GM06990 (cell line): Measurements from ENCODE around the gene WDFY3.

Experiments used
- DNase-seq: peaks from one replicate; pipeline ENCODE4 v3.0.0-alpha.2; 2011; ENCODE audit not compliant: insufficient read length; ENCODE audit errors: extremely low read depth
- H3K27me3 ChIP-seq: replicated peaks from 2 replicates; pipeline ENCODE4 v1.6.0; 2011; ENCODE audit warnings: low read length; ENCODE audit not compliant: control insufficient read depth, insufficient read depth
- H3K36me3 ChIP-seq: 2 replicates; pipeline ENCODE4 v1.5.1; 2011; ENCODE audit warnings: low read length; ENCODE audit not compliant: control insufficient read depth, insufficient read depth
- H3K4me3 ChIP-seq: replicated peaks from 2 replicates; pipeline ENCODE4 v1.5.1; 2011; ENCODE audit warnings: low read depth, mild to moderate bottlenecking, control low read depth, low read length
- CTCF ChIP-seq: IDR thresholded peaks from 2 replicates; pipeline ENCODE4 v1.5.1; 2011; ENCODE audit warnings: low read length, control low read depth, mild to moderate bottlenecking, inconsistent platforms; ENCODE audit not compliant: insufficient read depth, poor library complexity, severe bottlenecking

The WDFY3 gene

DNA sequence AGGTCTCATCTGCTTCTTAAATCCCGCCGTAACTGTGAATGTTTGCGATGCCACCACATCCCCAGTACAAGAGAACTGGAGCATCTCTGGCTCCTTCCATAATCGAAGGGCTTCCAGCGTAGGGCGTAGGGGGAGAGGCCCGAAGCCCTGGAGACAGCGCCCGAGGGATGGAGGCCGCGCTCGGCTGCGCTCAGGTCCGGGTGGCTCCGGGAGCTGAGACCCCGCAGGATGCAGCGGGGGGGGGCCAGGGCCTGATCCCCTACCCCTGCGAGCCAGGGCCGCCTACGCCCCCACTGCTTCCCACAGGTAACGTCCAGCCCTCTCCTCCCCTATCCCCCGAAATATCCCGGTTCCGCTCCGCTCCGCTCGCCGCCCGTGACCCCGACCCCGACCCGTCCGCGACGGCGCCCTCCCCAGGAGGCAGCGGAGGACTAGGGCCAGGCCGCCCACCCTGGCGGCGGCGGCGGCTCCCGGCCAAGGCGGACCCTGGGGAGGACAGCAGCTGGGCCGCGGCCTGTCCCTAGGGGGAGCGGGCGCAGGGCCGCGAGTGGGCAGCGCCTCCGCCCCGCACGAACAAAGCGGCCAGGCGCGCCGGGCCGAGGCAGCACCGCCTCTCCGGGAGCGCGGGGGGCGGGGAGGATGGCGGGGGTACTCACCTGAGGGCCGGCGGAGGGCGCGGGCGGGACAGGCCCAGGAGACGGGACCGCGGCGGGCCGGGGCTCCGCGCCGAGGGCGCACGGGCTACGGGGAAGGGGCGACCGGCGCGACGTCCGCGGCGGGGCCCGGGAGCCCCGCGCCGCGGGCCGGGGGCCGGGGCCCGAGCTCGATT lies 723 bp downstream of the WDFY3 start:
- H3K36me3 ChIP-seq = no peaks in the 10 kb centered on the region
- H3K4me3 ChIP-seq = peak overlapping the region; percentile 54
- DNase-seq = no peak
- TF ChIP-seq CTCF = no peak
- no peaks in the 10 kb centered on the region for H3K27me3 ChIP-seq

DNA sequence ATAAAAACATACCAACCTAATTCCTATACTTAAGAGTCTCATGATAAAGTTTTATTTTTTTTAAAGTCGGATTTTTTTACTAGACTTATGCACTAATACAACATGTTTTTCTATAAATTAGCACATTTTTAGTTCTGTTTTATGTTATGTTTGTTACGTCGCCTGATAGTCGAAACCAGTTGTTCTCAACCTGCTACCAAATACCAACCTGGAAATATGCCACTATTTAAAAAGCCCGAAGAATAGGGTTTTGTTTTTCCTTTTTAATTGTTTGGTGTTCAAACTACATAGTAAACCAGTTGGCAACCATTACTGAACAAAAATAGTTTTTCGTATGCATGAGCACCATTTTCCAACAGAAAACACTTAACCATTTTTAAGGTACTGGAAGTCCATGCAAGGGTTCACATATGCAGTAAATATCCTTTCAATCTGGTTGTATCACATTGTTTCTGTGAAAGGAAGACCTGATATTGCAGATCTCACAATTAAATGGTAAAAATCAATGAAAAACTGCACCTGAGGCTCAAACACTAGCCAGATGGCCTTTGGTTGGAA lies 1.4 kb downstream of the WDFY3 start:
- no peak for DNase-seq
- Histone ChIP-seq H3K4me3 (no peak overlapping the region), H3K27me3 (no peaks in the 10 kb centered on the region), H3K36me3 (no peaks in the 10 kb centered on the region)
- no peak for TF ChIP-seq CTCF

GRCh38 chr4:84962102-84962501 lies 4.4 kb downstream of the WDFY3 start:
- TF ChIP-seq CTCF = no peak
- H3K4me3 ChIP-seq = no peak overlapping the region
- H3K36me3 ChIP-seq = no peaks in the 10 kb centered on the region
- no peaks in the 10 kb centered on the region for H3K27me3 ChIP-seq
- DNase-seq = no peak

- DNase-seq = no peak
- TF ChIP-seq CTCF = no peak
- no peak overlapping the region for H3K4me3 ChIP-seq
- H3K27me3 ChIP-seq = no peaks in the 10 kb centered on the region
- H3K36me3 ChIP-seq = no peaks in the 10 kb centered on the region
These were observed 8.1 kb downstream of the WDFY3 start for GRCh38 chr4:84958434-84958833.

- H3K4me3 ChIP-seq = no peak overlapping the region
- no peak for DNase-seq
- no peaks in the 10 kb centered on the region for H3K27me3 ChIP-seq
- no peaks in the 10 kb centered on the region for H3K36me3 ChIP-seq
- TF ChIP-seq CTCF = no peak
These were observed 8.7 kb downstream of the WDFY3 start for GRCh38 chr4:84957514-84958420.
